ENCODE results near the gene GAS2L3. TPM values are rescaled to one million over a fixed set of nuclear protein-coding genes. Genes with fewer than 3 reads are reported as not detected.
"Not testable (repeated sequence)": the region's sequence is repeated elsewhere in the genome, so short reads cannot be mapped to it uniquely, and the experiment has no call there.

The GAS2L3 gene
- total RNA-seq = under 1 TPM; 0.73 to 0.86 TPM

DNA sequence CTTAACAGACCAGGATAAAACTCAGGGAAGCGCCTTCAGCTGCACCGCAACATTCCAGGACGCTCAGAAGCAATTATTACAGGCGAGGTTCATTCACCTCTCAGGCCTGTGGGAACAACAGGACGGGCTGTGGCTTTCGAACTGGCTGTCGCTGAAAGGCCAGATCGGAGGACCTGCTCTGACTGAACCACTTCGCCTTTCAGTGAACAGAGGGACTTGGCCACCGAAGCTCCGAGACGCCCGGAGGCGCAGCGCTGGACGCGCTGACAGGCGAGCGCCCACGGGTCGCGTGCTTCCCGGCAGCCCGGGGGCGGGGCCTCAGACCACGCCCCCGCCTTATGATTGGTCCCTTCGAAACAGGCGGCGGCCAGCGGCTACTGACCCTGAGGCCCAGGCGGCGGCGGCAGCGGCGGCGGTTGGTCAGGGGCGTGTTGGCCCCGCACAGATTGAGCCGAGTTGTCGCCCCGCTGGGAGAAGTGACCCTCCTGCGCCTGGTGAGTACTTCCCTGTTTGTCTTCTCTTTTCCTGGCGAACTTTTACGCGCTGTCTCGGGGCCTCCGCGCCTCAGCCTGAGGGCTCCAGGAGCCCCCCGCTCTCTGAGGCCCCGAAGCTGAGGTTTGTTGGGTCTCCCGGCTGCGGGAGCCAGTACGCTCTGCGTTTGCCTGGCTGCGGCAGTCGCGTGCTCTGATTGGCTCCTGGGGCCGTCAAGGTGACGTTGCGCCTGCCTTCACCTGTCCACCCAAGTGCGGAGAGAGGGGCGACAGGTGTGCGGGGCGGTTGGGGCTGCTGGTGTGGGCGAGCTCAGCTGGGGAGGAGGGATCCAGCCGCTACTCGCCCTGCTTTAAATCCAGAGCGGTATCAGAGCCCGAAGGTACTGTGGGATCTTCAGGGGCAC lies at the start of gene GAS2L3:
Gene GAS2L3 (plus strand): TSS at position 393 of the 895 bp plus-strand sequence. CDS start 21,221 bp downstream, outside the sequence.
- CTCF ChIA-PET = no interaction called here

DNA sequence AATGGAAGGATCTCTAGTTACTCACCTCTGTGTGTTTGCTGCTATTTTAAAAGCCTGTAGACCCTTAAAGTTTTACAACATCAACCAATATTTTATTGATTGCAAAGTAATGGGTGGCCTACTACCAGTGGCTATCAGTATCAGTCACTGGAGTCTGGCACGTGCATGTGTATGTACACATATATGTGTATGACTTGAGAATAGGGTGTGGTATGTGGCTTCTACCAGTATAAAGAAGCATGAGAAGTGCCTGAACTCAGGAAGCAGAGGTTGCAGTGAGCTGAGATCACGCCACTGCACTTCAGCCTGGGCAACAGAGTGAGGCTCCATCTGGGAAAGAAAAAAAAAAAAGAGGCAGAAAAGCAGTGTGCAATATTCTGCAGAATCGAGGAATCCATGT lies 45.5 kb upstream of the GAS2L3 start:
- CTCF ChIA-PET = interaction anchor here (1.3 kb wide), 1 partner anchor 11 kb away, joined by 3 read pairs; no protein-coding TSS in a partner anchor
- POLR2A ChIA-PET = no interaction called here

More for the DNA sequence above, at the start of gene GAS2L3:
- POLR2A ChIA-PET = no interaction called here

DNA sequence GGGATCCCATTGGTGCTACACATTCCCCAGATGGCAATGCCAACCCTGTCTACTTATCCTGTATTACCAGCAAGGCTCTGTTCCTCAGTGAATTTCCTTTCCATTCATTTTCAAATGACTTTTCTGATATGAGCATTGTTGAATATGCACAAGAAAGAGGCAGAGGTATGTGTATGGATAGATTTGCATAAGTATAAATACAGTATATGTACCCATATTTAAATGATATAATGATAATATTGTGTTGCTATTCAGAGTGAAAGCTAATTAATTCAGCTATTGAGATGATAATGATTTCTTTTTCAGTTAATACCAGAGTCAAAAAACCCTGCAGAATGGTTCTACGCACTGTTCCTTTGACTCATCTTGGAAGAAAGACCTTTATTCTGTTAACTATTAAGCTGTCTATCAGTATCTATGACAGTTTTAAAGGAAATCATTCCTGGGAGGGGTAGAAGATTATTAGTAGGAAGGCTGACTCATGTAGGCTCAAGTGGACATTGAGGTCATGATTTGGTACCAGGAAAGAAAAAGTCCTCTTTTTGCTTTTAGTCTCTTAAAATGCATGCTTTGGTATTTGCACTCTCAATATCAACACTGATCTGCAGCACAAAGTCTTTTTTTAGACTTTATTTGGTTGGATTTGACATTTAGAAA lies 44.9 kb upstream of the GAS2L3 start:
- ChIA-PET POLR2A (no interaction called here), CTCF (interaction anchor here (1.3 kb wide), 1 partner anchor 12 kb away, joined by 3 read pairs; no protein-coding TSS in a partner anchor)

DNA sequence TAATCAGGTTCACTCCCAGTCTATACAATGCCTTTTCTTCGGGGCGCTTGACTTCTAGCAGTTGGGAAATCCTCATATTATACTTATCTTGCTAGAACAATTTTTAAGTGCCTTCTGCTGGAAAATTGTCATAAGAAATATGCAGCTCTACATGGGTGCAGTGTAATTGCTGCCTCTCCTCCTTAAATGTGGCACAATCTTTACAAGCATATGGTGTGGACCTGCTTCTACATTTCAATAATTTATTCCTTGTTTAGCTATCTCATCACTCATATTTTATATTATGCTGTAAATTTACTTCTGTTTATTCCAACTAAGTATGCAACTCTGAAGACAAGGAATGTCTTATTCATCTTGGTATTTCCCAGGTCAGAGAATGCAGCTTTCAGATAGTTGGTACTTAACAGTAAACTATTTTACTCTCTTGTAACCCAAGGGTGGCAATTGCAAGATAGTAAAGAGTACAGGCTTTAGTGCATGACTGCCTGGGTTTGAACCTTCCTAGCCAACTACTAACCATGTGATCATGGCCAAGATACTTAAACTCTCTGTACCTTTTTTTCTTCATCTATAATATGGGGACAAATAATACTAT lies 43.6 kb upstream of the GAS2L3 start:
- ChIA-PET CTCF (no interaction called here), POLR2A (no interaction called here)

DNA sequence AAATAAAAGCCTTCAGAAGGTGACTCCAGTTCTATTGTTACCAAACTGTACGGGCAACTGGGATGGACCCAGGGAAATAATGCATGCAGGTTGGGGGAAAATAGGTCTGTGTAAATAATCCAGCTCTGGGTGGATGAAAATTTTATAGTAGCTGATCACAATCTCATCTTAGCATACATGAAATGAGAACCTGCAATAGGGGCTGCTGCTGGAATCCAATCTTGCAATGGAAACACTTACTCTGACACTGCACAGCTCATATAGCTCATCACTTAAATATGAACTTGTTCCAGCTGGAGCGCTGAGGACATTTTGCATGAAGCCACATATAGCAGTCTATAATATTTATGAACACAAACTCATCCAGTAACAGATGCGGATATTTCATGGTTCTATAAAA lies 40.1 kb upstream of the GAS2L3 start:
- CTCF ChIA-PET = no interaction called here
- POLR2A ChIA-PET = no interaction called here

DNA sequence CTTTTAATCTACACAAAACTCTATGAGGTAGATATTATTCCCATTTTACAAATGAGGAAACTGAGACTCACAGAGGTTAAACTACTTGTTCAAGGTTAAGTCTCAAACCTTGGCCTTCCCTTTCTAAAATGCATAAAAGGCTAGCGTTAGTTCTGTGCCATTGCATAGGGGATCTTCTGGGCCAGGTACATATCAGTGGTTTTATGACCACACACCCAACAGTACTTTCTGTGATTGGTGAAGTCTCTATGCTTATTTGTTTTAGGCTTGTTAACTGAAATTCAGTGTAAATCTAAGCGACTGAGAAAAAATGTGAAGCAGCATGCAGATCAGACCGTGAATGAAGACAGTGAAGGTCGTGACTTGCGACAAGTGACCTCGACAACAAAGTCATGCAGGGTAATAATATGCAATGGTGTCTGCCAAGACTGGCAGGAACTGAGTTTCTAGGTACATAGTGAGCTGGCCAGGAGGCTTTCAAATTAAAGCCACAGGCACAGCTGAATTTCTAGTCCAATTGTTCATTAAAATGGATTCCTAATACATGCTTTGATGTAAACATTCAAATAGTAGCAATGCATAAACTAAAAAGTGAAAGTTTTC lies 38.8 kb upstream of the GAS2L3 start:
- ChIA-PET POLR2A (no interaction called here), CTCF (interaction anchor here (0.5 kb wide), 1 partner anchor 50 kb away, joined by 3 read pairs; no protein-coding TSS in a partner anchor)

DNA sequence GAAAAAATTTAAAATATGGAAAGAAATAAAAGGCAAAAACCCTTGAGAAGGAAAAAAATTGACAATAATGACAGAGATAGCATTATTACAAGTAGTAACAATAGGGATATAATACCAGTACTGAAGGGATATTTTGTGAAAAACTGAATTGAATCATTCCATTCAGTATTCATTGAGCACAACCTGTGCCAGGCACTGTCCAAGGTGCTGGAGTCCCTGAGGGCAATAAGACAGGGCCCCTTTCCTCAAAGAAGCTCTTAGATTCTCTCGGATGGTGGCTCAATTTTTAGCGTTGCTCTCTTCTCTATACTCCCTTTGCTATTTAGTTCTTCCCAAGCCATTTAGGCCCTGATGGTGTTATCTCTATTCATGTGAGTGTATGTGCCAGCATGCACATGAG lies 34.3 kb upstream of the GAS2L3 start:
- ChIA-PET CTCF (no interaction called here), POLR2A (no interaction called here)

DNA sequence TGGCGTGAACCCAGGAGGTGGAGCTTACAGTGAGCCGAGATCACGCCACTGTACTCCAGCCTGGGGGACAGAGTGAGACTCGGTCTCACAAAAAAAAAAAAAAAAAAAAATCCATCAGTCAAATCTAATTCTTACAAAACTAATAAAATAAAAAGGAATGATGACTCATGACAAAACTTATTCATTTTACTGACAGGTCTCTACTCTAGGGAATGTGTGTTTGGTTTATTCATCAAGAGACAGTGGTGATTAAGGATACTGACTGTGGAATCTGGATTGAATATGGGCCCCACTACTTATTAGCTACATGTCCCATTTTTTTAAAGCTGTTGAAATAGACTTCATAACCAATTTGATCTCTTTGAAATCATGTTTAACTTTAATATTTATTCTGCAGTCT lies 29.3 kb upstream of the GAS2L3 start:
- POLR2A ChIA-PET = no interaction called here
- CTCF ChIA-PET = no interaction called here

DNA sequence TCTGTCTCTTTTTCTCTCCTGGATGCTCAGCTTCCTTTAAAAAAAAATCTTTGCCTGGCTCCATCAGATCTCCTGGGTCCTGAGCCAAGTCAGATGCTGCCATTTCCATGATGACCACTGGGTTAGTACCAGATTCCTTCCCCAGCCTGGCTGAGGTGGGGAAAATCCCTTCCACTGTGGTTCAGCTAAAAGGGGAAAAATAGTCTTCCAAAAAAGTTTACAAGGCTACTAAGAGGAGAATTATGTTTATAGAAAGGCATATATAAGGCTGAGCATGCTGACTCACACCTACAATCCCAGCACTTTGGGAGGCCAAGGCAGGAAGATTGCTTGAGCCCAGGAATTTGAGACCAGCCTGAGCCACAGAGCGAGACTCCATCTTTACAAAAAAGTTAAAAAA lies 28.4 kb upstream of the GAS2L3 start:
- POLR2A ChIA-PET = no interaction called here
- CTCF ChIA-PET = no interaction called here

DNA sequence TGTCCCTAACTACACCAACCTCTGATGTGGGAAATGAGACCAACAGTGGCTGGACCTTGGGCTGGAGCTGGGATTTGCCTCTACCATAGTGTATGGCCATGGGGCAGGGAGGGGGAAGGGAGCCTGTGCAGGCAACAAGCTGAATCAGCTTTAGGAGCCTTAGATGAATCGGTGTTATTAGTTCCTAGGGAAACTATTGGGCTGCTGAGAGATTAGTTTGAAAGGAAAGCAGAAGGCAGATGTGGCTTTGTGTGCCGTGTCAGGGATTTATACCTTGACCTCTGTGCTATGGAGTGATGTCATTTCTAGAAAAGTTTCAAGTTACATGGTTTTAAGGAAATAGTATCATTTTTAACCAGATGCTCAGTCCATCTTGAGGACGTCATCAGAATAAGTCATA lies 19.5 kb upstream of the GAS2L3 start:
- ChIA-PET CTCF (interaction anchor here (0.9 kb wide), 1 partner anchor 9 kb away, joined by 3 read pairs; no protein-coding TSS in a partner anchor), POLR2A (no interaction called here)

DNA sequence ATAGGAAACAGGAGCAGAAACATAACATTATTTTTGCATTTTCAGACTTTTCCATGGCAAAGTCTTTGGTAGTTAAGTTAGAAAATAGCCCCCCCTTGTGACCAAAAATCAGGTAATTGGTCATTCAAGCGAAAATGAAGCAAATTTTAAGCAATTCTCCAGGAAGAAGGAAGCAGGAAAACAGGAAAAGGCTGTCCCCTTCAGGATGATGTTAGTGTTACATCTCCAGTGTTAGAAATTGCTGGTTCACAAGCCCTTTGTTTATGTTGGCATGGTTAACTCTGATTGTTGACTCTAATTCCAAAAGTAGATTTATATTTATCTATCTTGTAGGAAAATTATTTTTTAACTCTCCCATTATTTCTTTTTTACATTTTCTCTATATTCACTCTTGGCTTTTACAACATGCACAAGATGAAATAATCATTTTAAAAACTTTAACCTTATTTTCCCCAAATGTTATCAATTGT lies 18.8 kb upstream of the GAS2L3 start:
- CTCF ChIA-PET = interaction anchor here (0.9 to 1.3 kb wide), 2 partner anchors 9 kb away, joined by 3 read pairs; no protein-coding TSS in a partner anchor

DNA sequence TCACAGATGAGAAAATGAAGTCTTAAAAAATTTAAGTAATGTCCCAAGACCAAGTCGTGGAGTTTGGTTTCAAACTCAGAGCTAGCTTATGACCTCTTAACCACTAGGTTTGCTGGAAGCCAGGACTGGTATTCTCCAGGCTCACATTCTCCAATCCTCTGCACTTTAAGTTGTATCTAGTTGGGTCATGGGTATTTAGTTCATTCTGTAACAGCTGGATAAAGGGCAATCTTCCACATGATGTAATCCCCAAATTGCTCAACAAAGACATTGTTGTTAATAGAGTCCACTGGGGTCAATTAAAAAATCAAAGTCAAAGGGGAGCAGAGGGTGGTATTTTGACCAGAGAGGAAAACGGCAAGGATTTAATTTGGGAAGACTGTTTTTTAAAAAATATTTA lies 17.8 kb upstream of the GAS2L3 start:
- CTCF ChIA-PET = interaction anchor here (0.7 to 1.3 kb wide), 2 partner anchors 10 to 1370 kb away, joined by 3 to 4 read pairs; no protein-coding TSS in a partner anchor
- POLR2A ChIA-PET = no interaction called here

More for the DNA sequence above, 18.8 kb upstream of the GAS2L3 start:
- POLR2A ChIA-PET = no interaction called here

DNA sequence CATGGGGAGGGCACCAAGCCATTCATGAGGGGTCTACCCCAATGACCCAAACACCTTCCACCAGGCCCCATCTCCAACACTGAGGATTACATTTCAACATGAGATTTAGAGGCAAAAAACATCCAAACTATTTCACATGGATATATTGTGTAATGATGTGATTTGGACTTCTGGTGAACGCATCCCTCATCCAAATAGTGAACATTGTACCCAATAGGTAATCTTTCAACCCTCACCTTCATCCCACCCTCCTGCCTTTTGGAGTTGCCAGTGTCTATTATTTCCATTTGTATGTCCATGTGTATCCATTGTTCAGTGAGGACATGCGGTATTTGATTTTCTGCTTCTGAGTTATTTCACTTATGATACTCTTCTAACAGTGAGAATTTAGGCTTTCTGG lies 16.1 kb upstream of the GAS2L3 start:
- ChIA-PET POLR2A (no interaction called here), CTCF (interaction anchor here (0.7 kb wide), 1 partner anchor 403 kb away, joined by 3 read pairs; no protein-coding TSS in a partner anchor)

DNA sequence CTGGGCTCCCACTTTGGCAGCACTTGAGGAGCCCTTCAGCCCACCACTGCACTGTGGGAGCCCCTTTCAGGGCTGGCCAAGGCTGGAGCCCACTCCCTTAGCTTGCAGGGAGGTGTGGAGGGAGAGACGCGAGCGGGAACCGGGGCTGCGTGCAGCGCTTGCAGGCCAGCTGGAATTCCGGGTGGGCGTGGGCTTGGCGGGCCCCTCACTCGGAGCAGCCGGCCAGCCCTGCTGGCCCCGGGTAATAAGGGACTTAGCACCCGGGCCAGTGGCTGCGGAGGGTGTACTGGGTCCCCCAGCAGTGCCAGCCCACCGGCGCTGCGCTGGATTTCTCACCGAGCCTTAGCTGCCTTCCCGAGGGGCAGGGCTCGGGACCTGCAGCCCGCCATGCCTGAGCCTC lies 14.2 kb upstream of the GAS2L3 start:
- CTCF ChIA-PET, POLR2A ChIA-PET: not testable (repeated sequence)

DNA sequence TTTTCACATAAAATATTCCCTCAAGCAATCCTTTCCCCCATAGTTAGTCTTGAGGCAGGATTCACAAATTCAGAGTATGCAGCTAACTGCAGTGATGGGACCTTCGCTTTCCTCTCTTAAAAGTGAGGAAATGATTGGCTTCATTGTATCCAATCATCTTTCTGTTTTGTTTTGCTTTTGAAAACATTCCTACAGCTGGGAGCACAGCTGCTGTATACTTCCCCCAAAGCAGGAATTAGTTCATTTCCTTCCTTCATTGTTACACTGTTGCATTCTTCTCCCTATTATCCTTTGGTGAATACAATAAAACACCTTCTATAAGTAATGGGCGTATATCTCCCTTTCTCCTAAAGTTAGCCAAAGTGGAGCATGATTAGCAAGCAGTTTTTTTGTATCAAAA lies 9.4 kb upstream of the GAS2L3 start:
- ChIA-PET POLR2A (no interaction called here), CTCF (no interaction called here)

DNA sequence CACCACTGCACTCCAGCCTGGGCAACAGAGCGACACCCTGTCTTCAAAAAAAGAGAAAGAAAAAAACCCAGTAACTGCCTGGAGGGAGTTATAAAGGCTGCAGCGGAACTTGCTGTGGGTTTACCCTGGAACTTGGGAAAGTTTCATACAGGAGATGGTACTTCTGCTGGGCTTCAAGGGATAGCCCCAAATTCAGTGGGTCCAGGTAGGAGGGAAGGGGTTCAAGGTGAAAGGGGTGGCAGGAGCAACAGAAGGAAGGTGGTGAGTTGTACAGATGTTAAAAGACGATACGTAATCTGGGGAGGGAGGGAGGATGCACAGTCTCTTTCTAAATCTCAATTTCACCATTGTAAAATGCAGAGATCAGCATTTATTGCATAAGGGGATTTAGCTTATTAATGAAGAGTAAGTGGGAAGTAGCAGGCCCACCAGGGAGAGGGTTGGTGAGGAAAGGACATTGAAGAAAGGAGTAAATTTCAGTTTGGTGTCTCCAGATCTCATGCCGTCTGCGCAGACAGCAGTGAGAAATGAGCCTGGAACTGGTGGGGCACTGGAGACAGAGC lies 8.5 kb upstream of the GAS2L3 start:
- CTCF ChIA-PET = no interaction called here
- POLR2A ChIA-PET = no interaction called here

DNA sequence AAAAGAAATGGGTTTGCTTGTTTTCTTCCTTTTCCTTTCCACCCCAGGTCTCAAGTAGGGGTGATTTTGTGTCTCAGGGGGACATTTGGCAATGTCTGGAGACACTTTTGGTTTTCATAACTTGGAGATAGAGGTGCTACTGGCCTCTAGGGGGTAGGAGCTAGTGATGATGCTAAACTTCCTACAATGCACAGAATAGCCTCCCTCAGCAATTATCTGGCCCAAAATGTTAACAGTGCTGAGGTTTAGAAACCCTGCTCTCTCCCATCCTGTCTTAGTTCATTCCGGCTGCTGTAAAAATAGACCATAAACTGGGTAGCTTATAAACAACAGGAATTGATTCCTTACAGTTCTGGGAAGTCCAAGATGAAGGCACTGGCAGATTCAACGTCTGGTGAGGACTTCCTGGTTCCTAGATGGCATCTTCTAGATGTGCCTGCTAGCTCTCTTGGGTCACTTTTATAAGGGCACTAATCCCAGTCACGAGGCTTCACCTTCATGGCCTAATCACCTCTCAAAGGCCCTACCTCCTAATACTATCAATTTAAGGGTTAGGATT lies 7.4 kb upstream of the GAS2L3 start:
- ChIA-PET POLR2A (no interaction called here), CTCF (no interaction called here)

DNA sequence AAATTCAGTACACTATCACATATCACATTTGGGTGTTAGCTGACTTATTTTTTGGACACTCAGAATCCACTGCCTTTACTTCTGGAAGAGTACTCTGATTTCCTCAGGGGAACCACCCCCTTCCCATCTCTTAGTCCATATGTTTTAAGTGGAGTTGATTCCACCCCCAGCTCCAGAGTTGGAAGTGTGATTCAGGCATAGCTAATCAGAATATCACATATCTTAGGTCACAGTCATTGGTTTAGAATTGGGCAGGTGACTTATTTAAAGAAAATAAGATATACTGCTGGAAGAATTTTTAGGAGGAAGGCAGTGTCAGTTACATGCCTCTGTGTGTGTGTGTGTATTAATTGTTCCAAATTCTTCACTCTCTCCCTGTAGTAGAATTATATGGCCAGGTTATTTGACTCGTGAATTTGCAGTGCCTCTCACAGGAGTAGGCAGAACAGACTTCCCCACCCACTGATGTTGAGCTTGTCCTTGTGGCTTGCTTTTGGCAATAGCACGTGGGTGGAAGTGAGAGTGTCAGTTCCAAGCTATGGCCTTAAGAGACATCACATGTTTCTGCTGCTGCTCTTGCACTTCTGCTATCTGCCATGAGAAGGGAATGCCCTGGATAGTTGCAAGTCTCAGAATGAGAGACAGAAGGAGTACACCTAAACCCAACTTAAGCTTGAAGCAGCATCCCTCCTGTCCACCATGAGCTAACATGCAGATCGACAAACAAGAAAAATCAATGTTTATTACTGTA lies 6.4 kb upstream of the GAS2L3 start:
- POLR2A ChIA-PET = no interaction called here
- CTCF ChIA-PET = no interaction called here

DNA sequence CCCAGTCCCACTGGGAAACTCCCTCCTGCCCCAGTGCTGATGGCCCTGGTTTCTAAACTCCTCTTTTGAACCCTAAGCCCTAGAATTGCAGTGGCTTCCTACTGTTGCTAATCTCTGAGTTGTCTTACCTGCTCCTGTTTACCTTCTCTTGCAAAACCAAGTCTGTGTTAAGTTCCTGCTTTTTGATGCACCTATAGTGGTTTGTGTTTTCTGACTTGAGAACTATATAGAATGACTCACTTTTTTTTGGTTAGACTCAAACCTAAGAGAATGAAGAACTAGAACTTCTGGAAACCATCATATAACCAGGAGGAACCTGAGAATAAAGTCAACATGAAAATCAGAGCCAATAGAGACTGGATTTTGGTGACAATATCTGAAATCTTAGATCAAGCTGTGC lies 5.5 kb upstream of the GAS2L3 start:
- ChIA-PET POLR2A (no interaction called here), CTCF (no interaction called here)
